K562 (cell line): Measurements from ENCODE around the gene CLDND2. TPM values are rescaled to one million over a fixed set of nuclear protein-coding genes. Genes with fewer than 3 reads are reported as not detected.
A peak's percentile ranks its signal among the peaks of the same experiment; 100 is the strongest.

Experiments
- BACH1 ChIP-seq: fragments of 200-800 bp; sonication (Bioruptor generic); IDR thresholded peaks from 2 replicates; pipeline ENCODE4 v1.6.1; 2016; ENCODE audit warnings: missing genetic modification characterization, missing compliant biosample characterization
- CBX5 ChIP-seq: IDR thresholded peaks from 2 replicates; pipeline ENCODE4 v1.6.1; 2014; ENCODE audit warnings: low read depth, borderline replicate concordance
- CSDE1 ChIP-seq, 2 experiments: fragments of 450-650 bp; IDR thresholded peaks; 2 replicates each; pipeline ENCODE4 v1.6.1; 2016; ENCODE audit warnings: mild to moderate bottlenecking in 1 of 2
- DMBX1 ChIP-seq: fragments of 250-450 bp; sonication (Bioruptor Pico); IDR thresholded peaks from 2 replicates; pipeline ENCODE4 v1.8.0; 2022; ENCODE audit warnings: inconsistent platforms, mild to moderate bottlenecking, moderate library complexity, borderline replicate concordance
- E4F1 ChIP-seq: fragments of 250-450 bp; sonication (Bioruptor Pico); IDR thresholded peaks from 2 replicates; pipeline ENCODE4 v1.5.0; 2021; ENCODE audit warnings: mild to moderate bottlenecking, borderline replicate concordance
- EHMT2 ChIP-seq: fragments of 450-650 bp; IDR thresholded peaks from 2 replicates; pipeline ENCODE4 v1.6.1; 2018; ENCODE audit warnings: antibody characterized with exemption
- ESRRA ChIP-seq: fragments of 450-650 bp; IDR thresholded peaks from 2 replicates; pipeline ENCODE4 v1.6.1; 2014; ENCODE audit warnings: low read depth, mild to moderate bottlenecking, moderate library complexity, borderline replicate concordance
- ESRRB ChIP-seq: fragments of 250-450 bp; sonication (Bioruptor Pico); IDR thresholded peaks from 2 replicates; pipeline ENCODE4 v1.5.0; 2020; ENCODE audit warnings: mild to moderate bottlenecking, moderate library complexity, borderline replicate concordance
- ETV1 ChIP-seq: fragments of 450-650 bp; conservative IDR thresholded peaks from 2 replicates; pipeline ENCODE4 v1.6.1; 2016; ENCODE audit warnings: missing genetic modification characterization, control low read depth, low read depth, missing compliant biosample characterization
- HCFC1 ChIP-seq: IDR thresholded peaks from 2 replicates; pipeline ENCODE4 v1.6.1; 2012; ENCODE audit warnings: low read depth, low read length, improper control_type of control experiment
- HDAC2 ChIP-seq: fragments of 450-650 bp; IDR thresholded peaks from 2 replicates; pipeline ENCODE4 v1.6.1; 2016; ENCODE audit warnings: mild to moderate bottlenecking
- HDAC8 ChIP-seq: fragments of 450-650 bp; IDR thresholded peaks from 2 replicates; pipeline ENCODE4 v1.6.1; 2016; ENCODE audit warnings: mild to moderate bottlenecking, missing genetic modification characterization, moderate library complexity, missing compliant biosample characterization
- HES1 ChIP-seq: fragments of 450-650 bp; IDR thresholded peaks from 2 replicates; pipeline ENCODE4 v1.6.1; 2016; ENCODE audit warnings: low read depth, mild to moderate bottlenecking, moderate library complexity
- KLF6 ChIP-seq: fragments of 250-450 bp; sonication (Bioruptor Pico); IDR thresholded peaks from 2 replicates; pipeline ENCODE4 v1.4.0; 2020; ENCODE audit warnings: mild to moderate bottlenecking, moderate library complexity, borderline replicate concordance
- MAFG ChIP-seq: fragments of 450-650 bp; conservative IDR thresholded peaks from 2 replicates; pipeline ENCODE4 v1.6.1; 2016; ENCODE audit warnings: missing genetic modification characterization, missing compliant biosample characterization
- MCM7 ChIP-seq, 2 experiments: fragments of 450-650 bp; IDR thresholded peaks; 2 replicates each; pipeline ENCODE4 v1.6.1; 2016 to 2018
- MYNN ChIP-seq, 2 experiments: sonication (generic); formaldehyde crosslinking in 1 of 2; IDR thresholded peaks; 2 replicates each; pipeline versions ENCODE4 v1.5.0 to v1.6.1; 2016 to 2020; ENCODE audit warnings: antibody characterized with exemption in 1 of 2, missing genetic modification reagents in 1 of 2
- NFIC ChIP-seq: fragments of 450-650 bp; IDR thresholded peaks from 2 replicates; pipeline ENCODE4 v1.6.1; 2017; ENCODE audit warnings: mild to moderate bottlenecking, inconsistent platforms
- SNRNP70 ChIP-seq: fragments of 200-400 bp; formaldehyde crosslinking; optimal IDR thresholded peaks from 2 replicates; pipeline ENCODE3; 2017; ENCODE audit warnings: low read depth, low read length
- SPI1 ChIP-seq: IDR thresholded peaks from 2 replicates; pipeline ENCODE4 v1.6.1; 2011; ENCODE audit warnings: low read depth, low read length, control low read depth, borderline replicate concordance
- TEAD1 ChIP-seq, 2 experiments: fragments of 450-650 bp in 1 of 2; sonication (generic) in 1 of 2; formaldehyde crosslinking; IDR thresholded peaks; 2 replicates each; pipeline versions ENCODE4 v1.4.0 to v1.8.0; 2020 to 2022; ENCODE audit warnings: mild to moderate bottlenecking in 2 of 2, missing genetic modification reagents in 1 of 2
- TGIF2 ChIP-seq: sonication (generic); formaldehyde crosslinking; IDR thresholded peaks from 2 replicates; pipeline ENCODE4 v1.8.1; 2022; ENCODE audit warnings: mild to moderate bottlenecking, missing genetic modification reagents, moderate library complexity
- ZNF121 ChIP-seq: sonication (generic); formaldehyde crosslinking; conservative IDR thresholded peaks from 2 replicates; pipeline ENCODE4 v1.8.0; 2022; ENCODE audit warnings: missing genetic modification reagents
- ZNF232 ChIP-seq: sonication (generic); formaldehyde crosslinking; IDR thresholded peaks from 2 replicates; pipeline ENCODE4 v1.8.0; 2022; ENCODE audit warnings: mild to moderate bottlenecking, missing genetic modification reagents
- polyA plus RNA-seq, 8 experiments: library from polyadenylated mRNA; depleted of rRNA in 4 of 8; stranded (reverse) in 5 of 8; unstranded in 3 of 8; fragments of >200 nt; fragmentation: Nextera tagmentation in 2 of 8; fragmentation: Illumina TruSeq in 1 of 8; extraction: Ambion mirVana in 2 of 8; extraction: Trizol in 1 of 8; gene quantifications; 2 replicates each; pipeline versions ENCODE4 v1.2.1 to v1.2.3, GENCODE V29; 2011 to 2014; ENCODE audit warnings: inconsistent platforms in 1 of 8, missing spikeins in 1 of 8
- total RNA-seq, 7 experiments: library from RNA; depleted of rRNA in 6 of 7; stranded (reverse); fragments of >200 nt in 6 of 7; fragmentation: Illumina TruSeq in 2 of 7; extraction: Trizol in 2 of 7; gene quantifications; 2 replicates each; pipeline versions ENCODE4 v1.2.1 to v1.2.3, GENCODE V29; 2011 to 2021; ENCODE audit warnings: low replicate concordance in 1 of 7
- TF ChIP-seq, protein P1 (sequence below): fragments of 450-650 bp; IDR thresholded peaks from 2 replicates; pipeline ENCODE4 v1.6.1; 2016; ENCODE audit warnings: antibody characterized with exemption

Gene CLDND2
- total and polyA plus RNA-seq, 9 of the 15 experiments (the other 6 are each of a cell fraction or from before 2014, with no cell fraction given), result 0.45 to 4.0 (median 1.2) TPM; not detected in 3

DNA sequence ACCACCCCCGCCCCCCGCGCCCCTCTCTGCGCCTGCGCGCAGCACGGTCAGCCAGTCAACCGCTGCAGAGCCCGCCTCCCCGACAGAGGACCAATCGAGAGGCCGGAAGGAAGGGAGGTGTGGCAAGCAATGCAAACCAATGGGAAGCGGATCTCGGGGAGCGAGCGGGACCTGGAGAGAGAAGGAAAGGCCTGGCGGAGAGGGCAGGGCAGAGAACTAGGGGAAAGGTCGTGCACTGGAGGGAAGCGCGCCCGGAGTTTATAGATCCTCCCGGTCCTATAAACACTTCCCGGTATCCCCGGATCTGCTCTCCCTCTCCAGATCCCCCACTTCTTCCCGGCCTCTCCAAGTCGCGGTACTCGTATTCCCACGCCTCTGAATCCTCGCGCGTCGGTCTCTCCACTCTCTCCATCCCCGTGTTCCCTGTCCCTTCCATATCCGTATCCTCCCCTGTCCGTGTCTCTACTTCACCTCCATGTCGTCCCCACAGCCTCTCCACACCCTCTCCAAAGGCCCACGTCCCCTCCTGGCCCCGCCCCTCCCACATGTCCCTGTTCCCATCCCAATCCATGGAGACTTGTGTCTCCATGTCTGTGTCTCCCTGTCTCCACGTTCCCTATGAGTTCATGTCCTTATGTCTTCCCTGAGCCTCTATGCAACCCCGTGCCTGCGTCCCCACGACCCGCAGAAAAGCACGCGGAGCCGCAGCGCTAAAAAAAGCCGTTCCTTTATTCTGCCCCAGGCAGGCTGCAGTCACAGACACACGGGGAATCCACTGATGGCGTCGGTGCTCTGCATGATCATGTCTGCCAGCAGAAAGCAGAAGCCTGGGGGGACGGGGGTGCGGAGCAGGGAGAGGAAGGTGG lies 2.2 kb downstream of the CLDND2 start (continued):
- no peak for TF ChIP-seq BACH1 (tag)
- TF ChIP-seq SPI1, result no peak
- TF ChIP-seq MYNN (IDR thresholded peaks at IDR 0.05), result 0 out of 2 replicates have a peak, but pooled peaks have one; percentile 30
- TF ChIP-seq MYNN (CRISPR knock-in tag; IDR thresholded peaks at IDR 0.05), result no peak
- peak; percentile 32; the same call in 1 of the 2 replicates for TF ChIP-seq HDAC2
- no peak for TF ChIP-seq TGIF2 (CRISPR knock-in tag)
- no peak for TF ChIP-seq EHMT2
- no peak for TF ChIP-seq KLF6 (CRISPR knock-in tag)
- no peak for TF ChIP-seq E4F1 (CRISPR knock-in tag)
- TF ChIP-seq MAFG (tag), result no peak
- TF ChIP-seq DMBX1 (CRISPR knock-in tag), result no peak
- TF ChIP-seq TEAD1 (CRISPR knock-in tag; IDR thresholded peaks at IDR 0.05), result no peak
- TF ChIP-seq ESRRB (CRISPR knock-in tag), result no peak
- no peak for TF ChIP-seq HES1
- no peak for TF ChIP-seq HDAC8 (tag)
- TF ChIP-seq ZNF121 (CRISPR knock-in tag), result no peak
- no peak for TF ChIP-seq SNRNP70
- no peak for TF ChIP-seq HCFC1
- no peak; a peak in 1 of 4 replicates for TF ChIP-seq CSDE1 (IDR thresholded peaks at IDR 0.05)
- no peak for TF ChIP-seq MCM7 (IDR thresholded peaks at IDR 0.05)
- TF ChIP-seq ZNF232 (CRISPR knock-in tag), result no peak
- TF ChIP-seq ESRRA, result no peak
- TF ChIP-seq CBX5, result no peak
- TF ChIP-seq, protein P1, sequence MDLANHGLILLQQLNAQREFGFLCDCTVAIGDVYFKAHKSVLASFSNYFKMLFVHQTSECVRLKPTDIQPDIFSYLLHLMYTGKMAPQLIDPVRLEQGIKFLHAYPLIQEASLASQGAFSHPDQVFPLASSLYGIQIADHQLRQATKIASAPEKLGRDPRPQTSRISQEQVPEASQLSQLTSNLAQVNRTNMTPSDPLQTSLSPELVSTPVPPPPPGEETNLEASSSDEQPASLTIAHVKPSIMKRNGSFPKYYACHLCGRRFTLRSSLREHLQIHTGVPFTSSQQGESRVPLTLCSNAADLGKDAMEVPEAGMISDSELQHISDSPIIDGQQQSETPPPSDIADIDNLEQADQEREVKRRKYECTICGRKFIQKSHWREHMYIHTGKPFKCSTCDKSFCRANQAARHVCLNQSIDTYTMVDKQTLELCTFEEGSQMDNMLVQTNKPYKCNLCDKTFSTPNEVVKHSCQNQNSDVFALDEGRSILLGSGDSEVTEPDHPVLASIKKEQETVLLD, result peak; percentile 44; the same call in 1 of the 2 replicates
- TF ChIP-seq NFIC, result no peak; the same call in 1 of the 2 replicates
- 0 out of 2 replicates have a peak, but pooled peaks have one; percentile 8 for TF ChIP-seq ETV1 (tag)
